NCI-H146 treated with DMSO at 0.1 percent for 48 hours (cell line): Measurements from ENCODE around the gene MRPL37.
"Not testable (repeated sequence)": the region's sequence is repeated elsewhere in the genome, so short reads cannot be mapped to it uniquely, and the experiment has no call there.

Experiments used
- DNase-seq: peaks from one replicate; lab custom pipeline; 2025; ENCODE audit not compliant: unreplicated experiment; lab: John Stamatoyannopoulos, UW

MRPL37 gene

GRCh38 chr1:54199765-54200518, at the start of gene MRPL37, which contains the start of gene CYB5RL:
Gene MRPL37 (plus strand): TSS chr1:54200167. CDS start chr1:54200244, 77 bp downstream.
Gene CYB5RL (minus strand): TSS chr1:54200030. CDS start chr1:54195616, 4,414 bp downstream.
- DNase-seq: peak; percentile 98

DNA sequence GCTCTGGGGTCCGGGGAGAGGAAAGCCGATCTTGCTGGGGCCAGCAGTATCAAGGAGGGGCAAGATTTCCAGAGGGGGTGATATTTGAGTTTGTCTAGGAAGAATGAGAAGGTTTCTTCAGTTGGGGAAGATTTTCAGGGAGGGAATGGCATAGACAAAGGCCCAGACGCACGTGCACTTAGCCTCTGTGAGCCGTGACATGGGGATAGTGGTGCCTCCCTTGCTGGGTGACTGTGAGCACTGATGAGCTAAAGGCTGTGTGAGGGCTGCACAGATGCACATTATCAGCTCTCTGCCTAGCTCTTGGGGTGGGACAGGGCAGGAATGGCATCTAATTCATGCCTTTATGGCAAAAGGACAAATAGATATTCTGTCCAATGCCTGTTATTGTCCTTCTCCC, 49.0 kb upstream of the MRPL37 start:
- no peak for DNase-seq

DNA sequence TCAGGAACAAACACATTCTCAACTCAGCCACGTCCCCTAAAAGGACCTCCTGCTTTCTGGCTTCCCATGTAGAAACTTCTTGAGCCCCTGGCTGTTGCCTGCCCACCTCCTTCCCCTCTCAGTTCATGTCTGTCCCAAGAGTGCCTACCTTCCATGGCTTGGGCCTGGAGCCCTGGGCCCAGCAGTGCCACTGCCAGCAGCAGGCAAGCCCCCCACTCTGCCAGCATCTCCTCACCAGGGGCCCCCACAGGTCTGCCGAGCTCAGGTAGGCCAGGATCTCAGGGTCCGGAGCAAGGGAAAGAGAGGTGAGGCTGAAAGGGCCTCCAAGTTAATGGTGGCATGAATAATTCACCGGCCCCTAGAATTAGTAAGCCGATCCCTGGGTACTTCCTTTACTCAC, 47.3 kb upstream of the MRPL37 start, which contains the start of gene CDCP2:
TSS of gene CDCP2 (minus strand) at position 305 of the 400 bp plus-strand sequence. CDS start at position 227, 78 bp downstream.
- DNase-seq: no peak

DNA sequence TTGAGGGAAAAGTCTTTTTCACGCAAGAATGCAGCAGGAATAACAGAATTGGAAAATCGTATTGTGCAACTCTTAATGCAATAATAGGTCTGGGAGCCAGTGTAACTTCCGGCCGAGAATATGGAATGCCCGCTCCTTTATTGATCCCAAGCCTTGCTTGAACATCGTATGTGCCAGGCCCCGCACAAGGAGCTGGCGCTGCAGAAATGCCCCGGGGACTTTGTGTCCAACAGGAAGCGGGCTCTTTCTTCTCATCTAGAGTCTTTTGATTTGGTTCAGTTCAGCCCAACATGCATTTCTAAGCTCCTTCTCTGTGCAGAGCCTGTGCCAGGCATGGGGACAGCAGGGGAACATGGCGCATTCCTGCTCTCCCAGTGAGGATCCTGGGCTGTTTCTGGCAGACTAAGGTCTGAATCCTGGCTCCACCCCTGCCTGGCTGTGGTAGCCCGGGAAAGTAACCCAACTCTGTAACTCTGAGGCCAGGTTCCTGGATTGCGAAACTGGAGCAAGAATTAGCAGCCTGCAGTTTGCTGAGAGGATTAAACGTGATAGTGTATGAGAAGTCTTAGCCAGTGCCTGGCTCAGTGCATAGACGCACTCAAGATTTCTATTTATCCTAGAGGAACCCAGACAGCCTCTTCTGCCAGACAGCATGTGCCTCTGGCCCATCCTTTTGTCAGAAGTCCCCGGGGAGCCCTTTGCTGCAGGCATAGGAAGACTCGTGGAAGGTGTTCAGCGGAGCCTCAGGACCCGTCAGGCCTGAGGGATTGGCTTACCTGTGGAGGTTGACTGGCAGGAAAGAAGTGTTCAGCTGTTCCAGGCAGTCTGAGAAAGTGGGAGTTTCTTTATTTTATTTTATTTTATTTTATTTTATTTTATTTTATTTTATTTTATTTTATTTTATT, 46.2 kb upstream of the MRPL37 start:
- DNase-seq: no peak

DNA sequence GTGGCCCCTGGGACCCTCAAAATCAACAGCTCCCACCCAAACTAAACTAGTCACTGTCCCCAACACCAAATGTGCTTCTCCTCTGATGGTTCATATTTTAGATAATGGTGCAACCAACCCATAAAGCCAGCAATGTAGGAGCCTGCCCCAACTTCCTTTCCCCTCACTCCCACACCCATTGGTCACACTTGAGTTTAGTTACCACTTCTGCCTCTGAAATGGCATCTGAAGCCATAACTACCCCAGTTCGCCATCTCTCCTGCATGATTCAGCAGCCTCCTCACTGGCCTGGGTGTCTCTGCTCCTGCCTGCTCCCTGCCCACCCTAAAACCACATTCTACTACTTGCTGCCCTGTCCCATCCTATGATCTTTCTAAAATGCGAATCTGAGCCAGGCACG, 43.8 kb upstream of the MRPL37 start:
- DNase-seq: no peak

- no peak for DNase-seq
Measured at GRCh38 chr1:54156986-54157385, 43.0 kb upstream of the MRPL37 start.

- no peak for DNase-seq
Measured at GRCh38 chr1:54157401-54157800, 42.6 kb upstream of the MRPL37 start.

DNA sequence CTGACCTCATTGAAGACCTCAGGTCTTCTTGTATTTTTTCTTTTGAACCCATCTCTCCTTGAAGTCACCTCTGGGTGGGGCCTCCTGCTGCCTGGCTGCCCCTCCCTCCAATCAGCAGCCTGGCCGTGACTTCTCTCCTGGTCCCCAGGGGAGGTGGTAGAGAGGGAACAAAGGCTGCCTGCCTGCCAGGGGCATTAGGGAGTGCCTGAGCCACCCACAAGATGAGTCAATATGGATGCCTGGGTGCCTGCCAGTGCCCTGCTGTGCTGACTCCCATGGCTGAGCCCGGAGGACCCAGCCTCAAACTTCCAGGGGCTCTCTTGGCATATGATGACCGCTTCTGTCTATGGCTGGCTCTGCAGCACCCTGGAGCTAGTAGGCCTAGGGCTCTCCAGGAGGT, 41.9 kb upstream of the MRPL37 start:
- no peak for DNase-seq

GRCh38 chr1:54159733-54160316, 40.1 kb upstream of the MRPL37 start:
- no peak for DNase-seq

DNA sequence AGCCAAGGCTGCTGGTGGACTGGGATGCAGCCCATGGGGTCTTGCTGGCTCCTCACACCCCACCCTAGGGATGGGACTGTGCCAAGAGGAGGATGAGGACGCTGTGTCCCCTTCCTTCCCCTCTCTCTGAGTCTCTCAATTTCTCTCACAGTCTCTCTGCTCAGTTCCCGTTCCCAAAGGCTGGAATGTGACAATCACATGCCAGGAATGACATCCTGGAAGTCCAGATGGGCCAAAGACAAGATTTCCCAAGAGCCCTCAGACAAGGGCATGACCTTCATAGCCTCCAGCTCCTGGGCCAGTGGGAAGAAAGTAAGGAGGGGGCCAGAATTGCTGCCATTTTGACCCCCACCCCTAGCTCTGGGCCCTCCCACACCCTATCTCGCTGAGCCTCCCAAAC, 39.6 kb upstream of the MRPL37 start:
- no peak for DNase-seq

- no peak for DNase-seq
Measured at GRCh38 chr1:54161495-54162168, 38.3 kb upstream of the MRPL37 start.

- DNase-seq: peak; percentile 22
Measured at GRCh38 chr1:54163051-54163450, 36.9 kb upstream of the MRPL37 start.

DNA sequence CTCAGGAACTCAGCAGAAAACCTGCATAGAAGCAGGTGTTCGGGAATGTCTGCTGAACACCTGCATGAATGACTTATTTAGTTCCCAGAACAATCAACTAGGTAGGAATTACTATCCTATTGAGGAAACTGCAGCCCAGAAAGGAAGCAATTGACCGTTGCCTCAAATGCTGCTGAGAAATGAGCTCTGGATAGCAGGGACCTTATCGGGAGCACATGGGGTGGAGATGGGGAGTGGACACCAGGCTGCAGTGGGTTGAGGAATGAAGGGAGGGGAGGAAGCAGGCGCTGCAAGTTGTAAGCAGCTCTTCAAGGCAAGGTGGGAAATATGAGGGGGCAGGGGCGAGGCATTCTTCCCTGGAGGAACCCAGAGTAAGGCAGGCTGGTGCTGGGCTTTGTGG, 36.4 kb upstream of the MRPL37 start:
- DNase-seq: no peak

GRCh38 chr1:54165146-54165545, 34.8 kb upstream of the MRPL37 start:
- DNase-seq: no peak

DNA sequence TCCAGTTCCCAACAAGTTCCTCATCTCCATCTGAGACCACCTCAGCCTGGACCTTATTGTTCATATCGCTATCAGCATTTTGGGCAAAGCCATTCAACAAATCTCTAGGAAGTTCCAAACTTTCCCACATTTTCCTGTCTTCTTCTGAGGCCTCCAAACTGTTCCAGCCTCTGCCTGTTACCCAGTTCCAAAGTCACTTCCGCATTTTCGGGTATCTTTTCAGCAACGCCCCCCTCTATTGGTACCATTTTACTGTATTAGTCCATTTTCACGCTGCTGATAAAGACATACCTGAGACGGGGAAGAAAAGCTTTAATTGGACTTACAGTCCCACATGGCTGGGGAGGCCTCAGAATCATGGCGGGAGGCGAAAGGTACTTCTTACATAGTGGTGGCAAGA, 33.6 kb upstream of the MRPL37 start:
- not testable (repeated sequence) for DNase-seq

GRCh38 chr1:54167422-54168139, 32.4 kb upstream of the MRPL37 start:
- DNase-seq: no peak

- DNase-seq: no peak
Measured at GRCh38 chr1:54168206-54168965, 31.6 kb upstream of the MRPL37 start.

DNA sequence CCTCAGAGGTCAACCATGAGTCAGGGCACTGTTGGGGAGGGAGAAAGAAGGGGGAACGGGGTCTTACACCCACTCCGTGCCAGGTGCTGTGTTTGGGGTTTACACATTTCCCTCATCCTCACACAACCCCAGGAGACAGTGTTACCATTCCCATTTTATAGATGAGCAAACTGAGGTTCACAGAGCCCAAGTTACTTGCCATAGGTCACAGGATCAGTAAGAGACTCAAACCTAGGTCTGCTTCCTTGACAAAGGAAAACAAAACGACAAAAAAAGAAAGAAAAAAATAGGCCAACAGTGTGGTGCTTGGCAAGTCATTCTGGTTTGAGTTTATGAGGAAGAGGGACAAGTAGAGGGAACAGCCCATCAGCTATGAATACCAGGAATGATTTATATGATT, 30.9 kb upstream of the MRPL37 start:
- no peak for DNase-seq

DNA sequence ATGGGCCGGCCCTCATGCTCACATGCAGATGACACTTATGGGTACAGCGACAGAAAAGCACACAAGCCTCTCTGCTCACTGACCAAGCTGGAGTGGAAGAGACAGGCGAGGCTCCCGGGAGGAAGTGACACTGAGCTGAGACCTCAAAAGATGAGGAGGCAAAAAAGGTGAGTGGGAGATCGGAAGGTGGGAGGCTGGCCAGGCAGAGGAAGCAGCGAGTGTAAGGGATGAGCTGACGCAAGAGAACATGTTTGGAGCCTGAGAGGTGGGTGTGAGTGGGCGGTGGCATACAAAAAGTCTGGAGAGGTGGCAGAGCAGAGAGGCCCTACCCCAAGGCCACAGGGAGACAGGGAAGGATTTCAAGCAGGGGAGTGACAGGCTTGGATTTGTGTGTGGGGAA, 29.0 kb upstream of the MRPL37 start:
- DNase-seq: no peak

DNA sequence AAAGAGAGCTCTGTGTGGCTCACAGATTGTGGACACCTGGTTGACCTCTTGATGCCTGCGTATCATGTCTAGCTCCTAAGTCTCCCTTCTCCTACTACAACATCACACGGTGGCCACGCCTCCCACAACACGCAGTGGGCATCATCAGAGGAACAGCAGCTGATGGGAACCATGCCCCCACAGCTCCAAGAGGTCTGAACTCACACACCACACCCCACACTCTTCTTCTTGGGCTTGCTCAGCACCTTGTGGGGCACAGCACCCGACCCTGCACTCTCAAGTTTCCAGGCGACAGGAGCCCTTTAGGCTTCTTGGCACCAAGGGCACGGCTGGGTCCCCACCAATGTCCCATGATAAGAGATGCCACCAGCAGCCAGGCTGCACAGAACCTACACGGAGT, 28.4 kb upstream of the MRPL37 start:
- no peak for DNase-seq
